Jurkat, Clone E6-1 (cell line): ENCODE results near the gene MYL5.
A peak's percentile ranks its signal among the peaks of the same experiment; 100 is the strongest.
"Not testable (repeated sequence)": the region's sequence is repeated elsewhere in the genome, so short reads cannot be mapped to it uniquely, and the experiment has no call there.

ENCODE experiments used
- DNase-seq: peaks from one replicate; pipeline ENCODE4 v3.0.0-alpha.2; 2011; ENCODE audit warnings: low read depth, low spot score
- H3K4me3 ChIP-seq: 2 replicates; pipeline ENCODE4 v1.5.1; 2011; ENCODE audit warnings: mild to moderate bottlenecking, low read length, control low read depth, moderate library complexity

Gene MYL5

DNA sequence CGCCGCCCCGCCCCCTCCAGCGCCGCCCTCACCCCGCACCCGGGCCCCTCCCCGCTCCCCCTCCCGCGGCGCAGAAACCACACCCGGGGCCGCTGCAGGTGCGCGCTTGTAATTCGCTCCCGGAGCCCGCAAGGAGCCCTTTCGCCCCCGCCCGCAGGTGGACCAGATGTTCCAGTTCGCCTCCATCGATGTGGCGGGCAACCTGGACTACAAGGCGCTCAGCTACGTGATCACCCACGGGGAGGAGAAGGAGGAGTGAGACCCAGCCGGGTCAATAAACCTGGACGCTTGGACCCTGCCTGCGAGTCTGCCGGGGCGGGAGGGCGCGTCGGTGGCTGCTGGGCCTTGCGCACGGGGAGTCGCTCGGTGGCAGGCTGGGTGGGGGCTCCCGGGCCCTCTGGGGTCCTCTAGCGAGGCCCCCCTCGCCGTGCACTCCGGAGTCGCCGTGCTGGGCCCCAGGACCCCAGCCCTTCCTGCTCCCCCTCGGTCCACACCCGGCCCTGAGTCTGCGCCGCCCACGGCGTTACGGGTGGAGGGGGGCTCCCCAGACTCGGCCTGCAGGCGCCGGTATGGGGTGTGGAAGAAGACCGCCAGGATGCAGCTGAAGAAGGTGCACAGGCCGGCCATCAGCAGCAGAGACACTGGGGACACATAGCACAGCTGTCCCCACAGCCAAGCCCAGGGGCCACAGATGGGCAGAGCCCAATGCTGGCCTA, 7.6 kb downstream of the MYL5 start:
- H3K4me3 ChIP-seq, result no peak overlapping the region
- DNase-seq, result peak; percentile 46

DNA sequence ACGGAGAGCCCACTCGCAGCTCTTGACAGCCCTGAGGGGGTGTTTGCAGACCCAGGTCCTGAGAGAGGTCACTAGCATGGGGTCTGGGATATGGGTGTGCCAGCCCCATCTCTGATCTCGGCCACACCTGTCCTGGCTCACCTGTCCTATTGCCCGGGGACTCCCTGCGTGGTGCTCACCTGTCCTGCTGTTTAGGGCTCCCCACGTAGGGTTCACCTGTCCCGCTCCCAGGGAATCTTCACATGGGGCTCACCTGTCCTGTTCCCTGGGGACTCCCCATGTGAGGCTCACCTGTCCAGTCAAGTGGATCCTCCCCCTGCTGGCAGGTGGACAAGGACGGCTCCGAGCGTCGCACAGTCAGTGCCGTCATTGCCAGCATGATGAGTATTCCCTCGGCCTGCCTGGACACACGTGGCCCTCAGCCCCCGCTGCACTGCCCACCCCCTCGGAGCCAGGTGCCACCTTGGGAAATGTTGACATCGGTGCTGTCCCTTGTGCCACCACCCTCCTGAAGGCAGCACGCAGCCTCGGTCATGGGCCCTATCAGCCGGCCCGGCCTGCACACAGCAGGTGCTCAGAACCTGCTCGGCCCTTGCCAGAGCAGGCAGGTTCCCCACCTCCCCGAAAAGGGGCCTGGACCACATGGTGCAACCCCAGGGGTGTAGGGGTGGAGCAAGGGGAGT, 8.3 kb downstream of the MYL5 start:
- no peak overlapping the region for H3K4me3 ChIP-seq
- no peak for DNase-seq

DNA sequence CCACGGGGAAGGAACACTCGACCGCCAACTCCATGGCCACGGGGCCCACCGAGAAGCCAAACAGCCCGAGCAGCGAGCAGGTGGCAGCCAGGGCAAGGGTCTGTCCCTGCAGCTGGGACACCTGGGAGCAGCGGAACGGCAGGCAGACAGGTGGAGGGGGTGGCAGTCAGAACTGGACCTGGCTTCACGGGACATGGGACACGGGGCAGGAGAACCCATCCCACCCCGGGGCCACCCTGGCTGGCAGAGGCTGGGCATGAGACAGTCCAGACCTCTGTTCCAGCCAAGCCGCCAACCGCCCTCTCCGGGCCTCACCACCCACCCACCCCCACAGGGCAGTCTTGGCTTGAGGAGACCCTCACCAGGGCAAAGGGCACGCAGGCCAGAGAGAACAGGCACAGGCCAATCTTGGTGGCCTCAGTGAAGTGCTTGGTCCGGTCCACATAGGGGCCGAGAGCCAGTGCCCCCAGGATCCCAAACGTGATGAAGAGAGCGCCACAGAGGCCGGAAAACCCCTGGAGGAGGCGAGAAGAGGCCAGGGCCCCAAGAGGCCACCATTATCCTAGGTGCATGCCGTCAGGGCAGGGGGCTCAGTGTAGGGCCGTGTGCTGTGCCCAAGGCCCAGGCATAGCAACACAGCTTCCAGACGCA, 9.0 kb downstream of the MYL5 start:
- no peak overlapping the region for H3K4me3 ChIP-seq
- DNase-seq, result no peak

DNA sequence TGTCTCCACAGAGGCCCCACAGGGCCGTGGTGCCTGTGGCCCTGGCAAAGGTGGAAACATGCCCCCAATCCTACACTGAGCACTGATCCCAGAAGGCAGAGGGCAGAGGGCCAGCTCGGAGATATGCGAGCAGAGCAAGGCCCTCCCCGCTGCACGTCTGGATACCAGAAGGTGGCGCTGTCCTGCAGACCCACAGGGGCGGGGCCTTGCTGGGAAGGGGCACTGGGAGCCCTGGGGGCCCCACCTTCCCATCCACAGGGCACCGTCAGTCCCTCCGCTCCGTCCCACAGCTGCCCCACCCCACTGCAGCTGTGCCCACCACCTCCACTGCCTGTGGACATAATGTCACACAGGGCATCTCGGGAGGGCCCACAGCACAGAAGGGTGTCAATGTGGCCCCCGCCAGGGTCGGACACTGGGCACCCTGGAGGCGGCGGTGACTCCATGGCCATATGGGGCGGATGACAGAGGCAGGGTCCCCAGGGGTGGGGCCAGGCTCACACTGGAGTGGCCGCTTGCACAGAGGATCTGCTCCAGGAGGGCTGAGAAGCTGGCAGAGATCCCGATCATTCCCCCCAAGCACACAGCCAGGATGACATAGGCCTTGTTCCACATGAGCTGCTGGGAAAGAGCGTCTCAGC, 9.8 kb downstream of the MYL5 start:
- no peak for DNase-seq
- no peak overlapping the region for H3K4me3 ChIP-seq

DNA sequence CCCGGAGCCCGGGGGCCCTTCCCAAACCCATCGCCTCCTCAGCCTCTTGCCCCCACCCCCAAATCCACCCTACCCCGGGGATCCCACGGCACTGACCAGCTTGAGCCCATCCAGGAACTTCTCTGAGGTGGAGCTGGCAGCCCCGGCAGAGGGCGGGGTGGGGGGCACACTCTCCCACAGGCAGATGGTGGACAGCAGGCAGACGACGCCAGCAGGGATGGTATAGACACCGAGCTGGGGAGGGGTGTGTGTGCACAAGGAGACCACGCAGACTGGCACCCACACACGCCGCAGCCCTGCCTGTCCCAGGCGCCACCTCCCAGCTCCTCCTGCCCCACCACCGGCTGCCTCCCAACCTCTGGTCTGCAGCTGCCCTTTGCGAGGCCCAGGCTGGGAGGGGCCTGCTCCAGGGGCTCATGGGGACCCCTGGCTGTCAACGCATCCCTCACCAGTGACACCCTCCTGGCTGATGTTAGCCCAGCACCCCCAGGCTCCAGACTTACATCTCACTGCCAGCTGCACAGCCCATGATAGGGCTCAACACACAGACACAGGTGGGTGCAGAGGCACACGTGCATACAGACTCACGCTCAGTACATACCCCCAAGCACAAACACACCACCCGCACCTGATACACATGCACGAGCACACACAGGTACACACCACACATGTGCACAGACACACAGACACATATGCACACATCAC, 10.4 kb downstream of the MYL5 start:
- H3K4me3 ChIP-seq, result no peak overlapping the region
- DNase-seq, result no peak

DNA sequence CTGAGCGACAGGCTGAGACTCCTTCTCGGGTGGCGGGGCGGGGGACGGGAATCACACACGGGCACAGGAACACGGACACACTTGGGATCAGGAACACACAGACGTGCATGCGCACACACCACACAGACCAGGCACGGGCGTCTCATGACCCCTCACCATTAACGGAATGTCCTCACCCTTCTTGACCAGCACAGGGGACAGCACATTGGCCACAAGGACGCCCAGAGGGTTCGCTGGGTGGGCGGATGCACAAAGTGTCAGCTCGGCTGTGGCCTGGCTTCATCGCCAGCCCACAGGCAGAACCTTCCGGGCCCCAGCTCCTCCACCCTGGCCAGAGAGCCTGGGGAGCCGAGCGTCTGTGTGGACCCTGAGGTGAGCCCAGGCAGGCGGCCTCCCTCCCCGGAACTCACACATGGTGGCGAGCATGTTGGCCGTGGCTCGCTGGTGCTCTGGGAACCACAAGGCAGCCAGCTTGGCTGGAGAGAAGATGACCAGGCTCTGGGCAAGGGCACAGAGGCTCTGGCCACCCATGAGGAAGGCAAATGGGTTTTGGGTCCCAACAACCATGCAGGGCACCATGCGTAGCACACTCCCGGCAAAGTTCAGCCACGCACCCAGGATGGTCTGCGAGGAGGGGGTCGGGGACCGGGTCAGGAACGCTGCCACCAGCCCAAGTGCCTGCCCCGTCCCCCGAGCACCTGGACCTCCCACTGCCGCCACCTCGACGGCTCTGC, 11.5 kb downstream of the MYL5 start:
- no peak overlapping the region for H3K4me3 ChIP-seq
- DNase-seq, result no peak

DNA sequence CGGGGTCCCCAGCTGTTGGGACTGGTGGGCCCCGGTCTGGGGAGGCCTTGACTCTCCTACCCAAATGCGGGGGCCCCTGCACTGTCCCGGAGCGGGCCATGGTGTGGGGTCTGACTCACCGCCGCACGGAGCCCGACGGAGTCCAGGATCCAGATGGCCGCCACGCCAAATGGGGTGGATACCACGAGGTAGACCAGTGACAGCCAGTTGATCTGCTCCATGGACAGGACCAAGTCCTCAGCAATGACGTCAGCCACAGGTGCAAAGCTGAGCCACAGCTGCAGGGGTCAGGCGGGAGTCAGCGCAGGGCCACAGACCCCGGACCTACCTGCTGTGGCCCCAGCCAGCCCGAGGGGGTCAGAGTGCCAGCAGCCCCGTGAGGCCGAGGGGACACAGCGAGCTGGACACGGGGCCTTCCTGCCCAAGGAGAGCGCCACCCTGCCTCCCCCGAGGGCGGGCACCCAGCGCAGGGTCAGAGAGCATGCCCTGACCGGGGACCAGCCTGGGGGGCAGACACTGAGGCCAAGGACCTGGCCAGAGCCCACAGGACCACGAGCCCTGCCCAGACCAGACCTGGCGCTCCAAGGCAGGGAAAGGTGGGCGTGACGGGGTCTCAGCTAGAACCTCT, 12.2 kb downstream of the MYL5 start:
- DNase-seq, result no peak

DNA sequence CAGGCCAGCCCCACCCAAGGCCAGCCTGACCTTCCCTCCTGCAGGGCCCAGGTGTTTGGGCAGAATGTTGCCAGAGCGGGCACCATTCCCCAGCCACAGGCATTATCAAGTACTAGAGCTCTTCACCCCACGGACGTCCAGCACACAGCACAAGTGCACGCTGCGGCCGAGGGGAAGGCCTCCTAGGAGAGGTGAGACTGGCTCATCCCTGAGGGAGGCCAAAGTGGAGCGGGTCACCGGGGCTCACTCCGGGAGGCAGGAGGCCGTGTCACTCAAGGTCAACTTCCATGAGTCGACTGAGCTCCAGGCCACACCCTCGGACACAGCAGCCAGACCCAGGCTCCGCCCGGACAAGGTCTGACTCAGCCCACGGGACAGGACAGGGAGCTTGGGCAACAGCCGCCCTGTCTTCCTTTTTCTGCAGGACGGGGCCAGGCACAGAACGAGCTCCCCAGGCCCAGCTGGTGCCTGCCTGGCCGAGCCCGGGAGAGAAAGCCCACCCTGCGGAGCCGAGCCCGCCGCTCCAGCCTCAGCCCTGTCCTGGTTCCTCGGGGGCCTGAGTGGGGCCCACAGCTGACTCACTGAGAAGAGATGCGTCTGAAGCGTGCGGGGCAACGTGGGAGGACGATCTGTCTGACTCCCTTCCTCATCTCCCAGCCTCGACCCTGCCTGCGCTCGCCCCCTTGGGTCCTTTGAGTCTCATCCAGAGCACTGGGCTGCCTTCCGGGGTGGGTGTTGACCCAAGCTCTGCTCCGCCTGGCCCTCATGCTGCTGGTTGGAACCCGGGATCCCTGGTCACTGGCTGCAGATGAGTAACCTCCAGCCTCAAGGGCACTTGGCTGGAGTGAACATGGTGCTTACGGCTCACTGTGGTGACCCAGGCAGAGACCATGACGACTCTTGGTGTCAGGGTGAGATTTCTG, 13.0 kb downstream of the MYL5 start:
- no peak overlapping the region for H3K4me3 ChIP-seq
- no peak for DNase-seq

More for the DNA sequence above, 12.2 kb downstream of the MYL5 start:
- H3K4me3 ChIP-seq, result no peak overlapping the region

DNA sequence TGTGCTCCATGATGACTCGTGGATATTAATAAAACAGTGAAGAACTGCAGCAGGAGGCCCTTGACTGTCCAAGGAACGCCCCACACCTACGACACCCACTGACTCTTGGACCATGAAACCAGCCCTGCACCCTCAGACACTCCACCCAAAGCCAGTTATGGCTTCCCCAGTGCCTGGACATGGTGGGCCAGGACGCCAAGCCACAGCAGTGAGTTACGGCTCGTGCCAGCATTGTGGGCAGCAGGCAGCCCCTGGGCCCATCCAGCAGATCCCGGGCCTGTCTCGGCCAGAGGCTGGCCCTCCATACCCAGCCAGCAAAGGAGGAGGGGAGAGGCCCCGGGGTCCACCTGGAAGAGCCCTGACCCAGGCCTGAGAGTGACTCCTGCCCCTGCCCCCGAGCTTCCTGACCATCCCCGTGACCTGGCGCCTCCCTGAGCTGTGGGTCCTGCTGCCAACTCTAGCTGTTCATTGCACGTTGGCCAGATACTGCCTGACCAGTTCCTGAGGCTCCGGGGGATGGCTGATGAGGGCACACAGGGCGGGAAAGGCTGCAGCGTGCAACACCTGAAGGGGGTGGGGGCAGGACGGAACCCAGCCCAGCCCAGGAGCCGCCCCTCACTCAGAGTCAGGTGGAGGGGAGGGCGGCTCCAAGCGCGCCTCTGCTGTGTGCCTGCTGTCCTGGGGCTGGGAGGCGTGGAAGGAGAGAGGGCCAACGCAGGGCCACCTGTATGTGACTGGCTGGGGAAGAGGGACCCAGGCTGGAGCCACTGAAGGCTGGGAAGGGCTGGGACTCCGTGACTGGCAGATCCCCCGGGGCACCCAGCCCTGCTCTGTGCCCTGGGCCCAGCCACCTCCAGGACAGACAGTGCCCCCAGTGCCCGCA, 13.9 kb downstream of the MYL5 start:
- no peak for DNase-seq
- no peak overlapping the region for H3K4me3 ChIP-seq

DNA sequence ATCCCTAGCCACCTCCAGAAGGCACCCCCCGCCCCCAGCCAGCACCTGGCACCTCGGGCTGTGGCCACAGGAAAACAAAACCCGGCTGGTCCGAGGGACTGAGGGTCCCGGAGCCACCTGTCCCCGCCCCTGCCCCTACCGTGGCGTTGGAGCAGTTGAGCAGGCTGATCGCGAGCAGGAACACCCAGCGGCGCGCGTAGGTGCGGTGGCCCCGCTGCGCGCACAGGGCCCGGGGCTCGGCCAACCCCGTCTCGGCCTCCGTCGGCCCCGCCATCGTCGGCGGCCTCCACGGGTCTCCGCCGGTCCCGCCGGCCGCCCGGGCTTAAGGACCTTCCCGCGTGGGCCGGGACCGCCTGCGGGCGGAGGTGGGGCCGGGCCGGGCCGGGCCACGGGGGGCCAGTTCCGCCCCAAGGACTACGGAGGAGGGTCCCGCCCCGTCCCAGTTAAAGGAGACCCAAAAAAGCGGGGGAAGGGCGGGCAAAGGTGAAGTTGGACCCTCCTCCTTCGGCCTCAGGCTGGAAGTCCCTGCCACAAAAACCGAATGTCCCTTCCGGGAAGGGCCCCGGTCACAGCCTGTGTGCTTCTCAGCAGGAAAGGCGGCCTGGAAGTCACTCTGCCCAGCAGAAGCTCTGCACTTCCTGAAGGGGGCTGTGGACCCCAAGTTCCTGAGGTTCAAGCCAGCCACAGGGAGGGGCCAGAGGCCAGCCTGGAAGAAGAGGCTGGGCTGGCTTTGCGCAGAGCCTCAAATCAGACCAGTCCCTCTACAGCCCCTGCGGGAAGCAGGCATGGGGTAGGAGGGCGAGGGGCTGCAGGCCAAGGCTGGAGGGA, 14.7 kb downstream of the MYL5 start, which contains the start of gene SLC49A3:
Gene SLC49A3, minus strand, starts transcription at position 298 of the 828 bp plus-strand sequence. Its CDS starts 24 bp downstream, at position 274.
- DNase-seq, result no peak
- no peak within 1 kb of the TSS for H3K4me3 ChIP-seq

DNA sequence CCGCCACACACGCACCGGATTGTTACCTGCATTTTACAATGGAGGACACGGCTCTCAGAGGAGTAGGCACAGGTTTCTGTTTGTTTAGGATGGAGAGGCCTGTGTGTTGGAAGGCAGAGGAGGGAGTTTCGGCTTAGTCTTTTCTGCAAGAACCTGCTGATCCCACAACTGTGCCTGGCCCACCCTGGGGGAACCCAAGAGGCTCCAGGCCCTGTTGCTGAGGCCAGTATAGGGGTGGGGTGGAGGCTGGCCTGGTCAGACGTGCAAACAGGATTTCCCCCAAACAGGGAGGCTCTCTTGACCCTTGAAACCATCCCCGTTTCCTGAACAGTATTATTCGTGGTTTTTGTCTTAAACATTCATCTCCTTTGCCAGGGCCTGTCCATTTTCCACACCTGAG, 15.4 kb downstream of the MYL5 start:
- H3K4me3 ChIP-seq, result no peak overlapping the region
- no peak for DNase-seq

DNA sequence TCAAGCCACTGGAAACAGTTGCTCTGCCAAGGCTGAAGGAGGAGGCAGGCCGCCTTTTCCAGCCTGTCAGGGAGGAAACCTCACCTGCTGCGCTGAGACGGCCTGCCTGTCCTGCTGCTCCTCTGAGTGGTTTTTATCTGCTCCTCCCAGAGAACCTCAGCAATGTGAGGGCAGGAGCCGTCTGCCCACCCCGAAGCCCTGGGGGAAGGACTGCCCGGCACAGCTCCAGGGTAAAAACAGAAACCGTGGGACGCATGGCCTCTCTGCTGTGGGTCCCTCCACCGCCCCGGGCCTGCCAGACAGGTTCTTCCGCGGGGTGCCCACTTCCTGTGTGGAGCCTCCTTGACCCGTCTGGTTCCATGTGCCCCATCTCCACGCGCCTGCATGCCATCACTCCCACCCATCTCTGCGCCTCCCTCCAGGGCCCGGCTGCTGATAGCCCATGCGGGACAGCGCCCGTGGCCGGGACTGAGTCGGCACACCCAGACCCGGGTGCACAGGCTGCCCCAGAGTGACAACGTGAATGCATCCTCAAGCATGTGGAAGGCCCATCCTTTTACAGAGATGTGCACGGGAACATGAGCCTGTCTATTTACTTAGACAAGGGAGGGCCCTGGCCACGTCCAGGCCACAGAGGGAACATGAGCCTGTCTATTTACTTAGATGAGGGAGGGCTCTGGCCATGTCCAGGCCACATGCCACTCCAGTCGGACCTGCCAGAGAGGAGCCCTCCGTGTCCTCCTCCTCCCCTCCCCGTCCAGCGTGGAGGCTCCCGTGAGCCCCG, 18.6 kb downstream of the MYL5 start:
- no peak for DNase-seq
- no peak overlapping the region for H3K4me3 ChIP-seq

DNA sequence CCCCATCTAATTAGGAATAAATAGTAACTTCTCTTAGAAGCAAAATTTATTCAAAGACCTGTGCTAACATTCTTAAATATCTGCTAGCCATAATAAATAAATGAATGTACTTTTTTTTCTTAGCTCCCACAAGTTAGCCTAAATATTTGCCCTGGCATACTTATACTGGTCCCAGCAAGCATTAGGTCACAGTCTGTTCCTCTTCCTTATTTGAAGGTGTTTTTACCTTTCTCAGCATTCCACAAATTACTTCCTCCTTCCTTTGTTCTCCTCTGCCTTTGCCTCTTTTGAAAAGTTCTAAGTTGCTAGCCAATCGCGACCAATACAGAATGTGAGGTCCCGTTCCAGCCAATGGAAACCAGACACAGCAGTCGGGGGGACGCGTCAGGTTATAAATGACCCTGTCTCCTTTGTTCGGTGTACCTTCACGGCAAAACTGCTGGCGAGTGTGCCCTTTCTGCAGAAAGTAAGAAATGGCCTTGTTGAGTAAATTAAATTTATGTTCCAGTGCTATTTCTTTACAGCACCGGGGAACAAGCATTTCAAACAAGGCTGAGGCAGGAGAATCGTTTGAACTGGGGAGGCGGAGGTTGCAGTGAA, 20.1 kb downstream of the MYL5 start:
- not testable (repeated sequence) for DNase-seq, H3K4me3 ChIP-seq

DNA sequence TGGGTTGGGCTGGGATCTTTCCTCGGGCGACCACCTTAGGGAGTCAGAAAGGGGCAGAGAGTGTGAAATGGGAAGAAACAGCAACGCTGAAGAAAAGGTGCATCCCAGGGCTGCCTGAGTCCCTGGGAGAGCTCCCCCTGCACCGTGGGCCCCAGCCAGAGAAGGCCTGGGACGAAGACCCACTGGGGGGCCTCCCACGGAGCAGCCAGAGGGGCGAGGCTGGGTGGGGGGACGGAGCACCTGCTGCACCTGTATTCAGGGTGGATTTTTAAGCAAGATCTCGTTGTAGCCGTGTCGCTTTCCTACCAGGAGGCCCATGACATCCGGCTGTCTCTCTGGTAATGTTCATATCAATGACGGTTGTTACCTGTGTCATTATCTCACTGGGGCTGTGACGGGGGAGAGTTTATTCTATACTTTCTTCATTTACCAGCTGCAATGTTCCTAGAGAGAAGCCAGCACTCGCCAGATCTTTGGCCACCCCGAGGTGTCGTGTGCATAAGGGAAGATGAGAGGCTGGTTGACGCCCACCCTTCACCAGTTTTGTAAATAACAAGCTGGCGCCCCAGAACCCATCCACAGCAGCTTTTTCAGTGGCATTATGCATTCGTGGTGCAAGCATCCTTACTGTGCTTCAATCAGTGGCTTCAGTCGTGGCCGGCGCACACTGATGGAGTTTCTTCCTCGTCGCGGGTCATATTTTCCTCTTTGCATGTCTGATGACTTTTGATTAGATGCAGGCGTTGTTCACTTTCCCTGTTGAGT, 25.7 kb downstream of the MYL5 start:
- H3K4me3 ChIP-seq, result no peak overlapping the region
- DNase-seq, result no peak
